Keratinocyte (primary cell): ENCODE measurements around the gene PPRC1. TPM values are rescaled to one million over a fixed set of nuclear protein-coding genes. Genes with fewer than 3 reads are reported as not detected.

Experiments
- DNase-seq: peaks from one replicate; pipeline ENCODE4 v3.0.0-alpha.2; 2011; ENCODE audit warnings: low read depth, missing footprints, low spot score
- FAIRE-seq: peaks from 2 replicates; lab custom pipeline; 2011; peaks lifted over from hg19 to GRCh38; lab: Jason Lieb, UNC
- H2AFZ ChIP-seq: 2 replicates; pipeline ENCODE4 v1.6.0; 2012; ENCODE audit warnings: low read length, control low read depth, inconsistent platforms; ENCODE audit not compliant: control insufficient read depth
- H3K27ac ChIP-seq: 2 replicates; pipeline ENCODE4 v1.5.1; 2011; ENCODE audit warnings: low read length; ENCODE audit not compliant: control insufficient read depth, insufficient read depth
- H3K27me3 ChIP-seq: 3 replicates; pipeline ENCODE4 v1.6.0; 2011; ENCODE audit warnings: low read length; ENCODE audit not compliant: control insufficient read depth, insufficient read depth; ENCODE audit errors: extremely low read depth
- H3K36me3 ChIP-seq, 2 experiments: 2 replicates in 1 of 2; 3 replicates in 1 of 2; pipeline ENCODE4 v1.5.1; 2011; ENCODE audit warnings: low read length in 2 of 2, mild to moderate bottlenecking in 1 of 2; ENCODE audit not compliant: control insufficient read depth in 2 of 2, insufficient read depth in 2 of 2; ENCODE audit errors: extremely low read depth in 1 of 2
- H3K4me1 ChIP-seq: 3 replicates; pipeline ENCODE4 v1.5.1; 2011; ENCODE audit warnings: low read length; ENCODE audit not compliant: control insufficient read depth, insufficient read depth; ENCODE audit errors: extremely low read depth
- H3K4me2 ChIP-seq: 3 replicates; pipeline ENCODE4 v1.6.0; 2011; ENCODE audit warnings: low read depth, low read length; ENCODE audit not compliant: control insufficient read depth, insufficient read depth; ENCODE audit errors: extremely low read depth
- H3K4me3 ChIP-seq, 3 experiments: fragments of 200-600 bp in 1 of 3; sonication (generic) in 1 of 3; 2 replicates in 2 of 3; 3 replicates in 1 of 3; pipeline ENCODE4 v1.5.1; 2011 to 2016; ENCODE audit warnings: low read length in 3 of 3, mild to moderate bottlenecking in 3 of 3, control low read depth in 2 of 3, inconsistent platforms in 1 of 3, low read depth in 1 of 3, mixed read lengths in 1 of 3, mixed run types in 1 of 3, moderate library complexity in 1 of 3; ENCODE audit not compliant: control insufficient read depth in 2 of 3, insufficient read depth in 2 of 3; ENCODE audit errors: extremely low read depth in 1 of 3
- H3K79me2 ChIP-seq: 2 replicates; pipeline ENCODE4 v1.6.0; 2012; ENCODE audit warnings: low read length; ENCODE audit not compliant: control insufficient read depth, insufficient read depth
- H3K9ac ChIP-seq: 3 replicates; pipeline ENCODE4 v1.6.0; 2011; ENCODE audit warnings: low read length; ENCODE audit not compliant: control insufficient read depth, insufficient read depth; ENCODE audit errors: extremely low read depth
- H3K9me1 ChIP-seq: 3 replicates; pipeline ENCODE4 v1.6.0; 2011; ENCODE audit warnings: low read length; ENCODE audit not compliant: control insufficient read depth, insufficient read depth; ENCODE audit errors: extremely low read depth
- H3K9me3 ChIP-seq: 2 replicates; pipeline ENCODE4 v1.5.1; 2012; ENCODE audit warnings: low read depth, low read length; ENCODE audit not compliant: control insufficient read depth
- H4K20me1 ChIP-seq: 3 replicates; pipeline ENCODE4 v1.6.0; 2011; ENCODE audit warnings: low read length; ENCODE audit not compliant: control insufficient read depth, insufficient read depth; ENCODE audit errors: extremely low read depth
- EZH2 ChIP-seq: IDR thresholded peaks from one replicate; pipeline ENCODE4 v1.6.1; 2012; ENCODE audit warnings: inconsistent platforms, mild to moderate bottlenecking, low read length, moderate library complexity
- dilution Hi-C: fragments of 300-500 bp; cut with MboI; formaldehyde crosslinking; loops from one replicate; pipeline ENCODE4 v1.7.0; 2020; ENCODE audit warnings: low sequenced_read_pairs; ENCODE audit not compliant: extremely low pct_ligation_motif_present
- polyA plus RNA-seq, 5 experiments: library from polyadenylated mRNA; depleted of rRNA in 3 of 5; stranded (reverse) in 3 of 5; stranded (forward) in 1 of 5; unstranded in 1 of 5; fragments of >200 nt; gene quantifications; 1 replicate in 1 of 5; 2 replicates in 3 of 5; 3 replicates in 1 of 5; pipeline versions ENCODE4 v1.2.1 to v1.2.3, GENCODE V29; 2011 to 2012; ENCODE audit warnings: missing spikeins in 2 of 5, low read depth in 1 of 5, low replicate concordance in 1 of 5
- TF ChIP-seq, protein P1 (sequence below), 3 experiments: IDR thresholded peaks in 1 of 3; conservative IDR thresholded peaks in 1 of 3; optimal IDR thresholded peaks in 1 of 3; 2 replicates in 2 of 3; 3 replicates in 1 of 3; pipeline versions ENCODE3 to v1.5.1; 2011; ENCODE audit warnings: low read length in 3 of 3, mild to moderate bottlenecking in 3 of 3, moderate library complexity in 2 of 3, control low read depth in 1 of 3, inconsistent platforms in 1 of 3; ENCODE audit not compliant: insufficient read depth in 2 of 3; ENCODE audit errors: extremely low read depth in 1 of 3

The PPRC1 gene
- polyA plus RNA-seq, 1 donor (not counting 4 experiments of a cell fraction or from before 2014, with no cell fraction given), result 17.9 TPM

DNA sequence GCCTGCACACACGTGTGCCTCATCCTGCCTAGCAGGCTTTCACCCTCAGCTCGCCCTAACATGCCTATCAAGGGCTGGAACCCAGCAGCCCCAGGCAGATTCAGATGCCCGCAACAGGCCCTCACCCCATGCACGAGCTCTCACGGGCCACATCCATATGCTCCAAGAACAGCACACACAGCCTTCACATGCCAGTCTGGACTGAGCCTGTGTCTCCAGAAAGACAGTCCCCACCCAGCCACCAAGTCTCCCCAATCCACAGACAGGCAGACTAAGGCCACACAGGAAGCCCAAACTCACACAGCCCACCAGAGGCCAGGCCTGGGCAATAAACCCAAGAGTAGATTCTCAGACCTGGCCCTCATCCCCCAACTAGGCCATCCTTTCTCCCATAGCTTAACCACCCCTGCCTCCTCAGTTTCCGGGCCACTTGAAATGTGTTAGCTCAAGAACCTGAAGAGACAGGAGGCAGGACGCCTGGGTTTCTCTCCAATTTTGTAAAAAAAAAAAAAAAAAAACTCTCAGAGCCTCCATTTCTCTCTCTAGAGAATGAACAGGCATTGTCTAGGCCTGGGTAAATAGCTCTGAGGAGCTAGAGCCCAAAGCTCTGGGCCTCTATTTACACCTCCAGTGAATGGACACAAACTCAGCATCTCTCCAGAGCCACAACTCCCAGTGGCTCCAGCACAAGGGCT is 19.4 kb upstream of the PPRC1 start:
- Histone ChIP-seq H3K27ac (peak overlapping the region; percentile 95), H3K27me3 (no peaks in the 10 kb centered on the region), H3K4me2 (peak overlapping the region; percentile 98), H3K79me2 (peaks cover 83% of the 10 kb centered on the region), H3K4me1 (peaks cover 52% of the 10 kb centered on the region), H3K9me1 (peaks cover 6% of the 10 kb centered on the region), H3K4me3 (peak overlapping the region; percentile 77 to 85 (median 82)), H4K20me1 (peaks cover 3% of the 10 kb centered on the region), H3K36me3 (peaks cover 26 to 32% of the 10 kb centered on the region in 2 experiments), H3K9ac (peak overlapping the region; percentile 93), H3K9me3 (no peaks in the 10 kb centered on the region), H2AFZ (no peak overlapping the region)
- TF ChIP-seq, protein P1, sequence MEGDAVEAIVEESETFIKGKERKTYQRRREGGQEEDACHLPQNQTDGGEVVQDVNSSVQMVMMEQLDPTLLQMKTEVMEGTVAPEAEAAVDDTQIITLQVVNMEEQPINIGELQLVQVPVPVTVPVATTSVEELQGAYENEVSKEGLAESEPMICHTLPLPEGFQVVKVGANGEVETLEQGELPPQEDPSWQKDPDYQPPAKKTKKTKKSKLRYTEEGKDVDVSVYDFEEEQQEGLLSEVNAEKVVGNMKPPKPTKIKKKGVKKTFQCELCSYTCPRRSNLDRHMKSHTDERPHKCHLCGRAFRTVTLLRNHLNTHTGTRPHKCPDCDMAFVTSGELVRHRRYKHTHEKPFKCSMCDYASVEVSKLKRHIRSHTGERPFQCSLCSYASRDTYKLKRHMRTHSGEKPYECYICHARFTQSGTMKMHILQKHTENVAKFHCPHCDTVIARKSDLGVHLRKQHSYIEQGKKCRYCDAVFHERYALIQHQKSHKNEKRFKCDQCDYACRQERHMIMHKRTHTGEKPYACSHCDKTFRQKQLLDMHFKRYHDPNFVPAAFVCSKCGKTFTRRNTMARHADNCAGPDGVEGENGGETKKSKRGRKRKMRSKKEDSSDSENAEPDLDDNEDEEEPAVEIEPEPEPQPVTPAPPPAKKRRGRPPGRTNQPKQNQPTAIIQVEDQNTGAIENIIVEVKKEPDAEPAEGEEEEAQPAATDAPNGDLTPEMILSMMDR (optimal IDR thresholded peaks at IDR 0.05 in 1 of 3, IDR thresholded peaks at IDR 0.05 in 1 of 3, conservative IDR thresholded peaks at IDR 0.05 in 1 of 3; ENCODE audit: extremely low read depth in 1 of 3, insufficient read depth in 2 of 3, low read length in 3 of 3), result no peak
- TF ChIP-seq EZH2, result no peak
- dilution Hi-C loops, result no loop called here
- peak; percentile 80 for DNase-seq
- FAIRE-seq, result peak; percentile 88

DNA sequence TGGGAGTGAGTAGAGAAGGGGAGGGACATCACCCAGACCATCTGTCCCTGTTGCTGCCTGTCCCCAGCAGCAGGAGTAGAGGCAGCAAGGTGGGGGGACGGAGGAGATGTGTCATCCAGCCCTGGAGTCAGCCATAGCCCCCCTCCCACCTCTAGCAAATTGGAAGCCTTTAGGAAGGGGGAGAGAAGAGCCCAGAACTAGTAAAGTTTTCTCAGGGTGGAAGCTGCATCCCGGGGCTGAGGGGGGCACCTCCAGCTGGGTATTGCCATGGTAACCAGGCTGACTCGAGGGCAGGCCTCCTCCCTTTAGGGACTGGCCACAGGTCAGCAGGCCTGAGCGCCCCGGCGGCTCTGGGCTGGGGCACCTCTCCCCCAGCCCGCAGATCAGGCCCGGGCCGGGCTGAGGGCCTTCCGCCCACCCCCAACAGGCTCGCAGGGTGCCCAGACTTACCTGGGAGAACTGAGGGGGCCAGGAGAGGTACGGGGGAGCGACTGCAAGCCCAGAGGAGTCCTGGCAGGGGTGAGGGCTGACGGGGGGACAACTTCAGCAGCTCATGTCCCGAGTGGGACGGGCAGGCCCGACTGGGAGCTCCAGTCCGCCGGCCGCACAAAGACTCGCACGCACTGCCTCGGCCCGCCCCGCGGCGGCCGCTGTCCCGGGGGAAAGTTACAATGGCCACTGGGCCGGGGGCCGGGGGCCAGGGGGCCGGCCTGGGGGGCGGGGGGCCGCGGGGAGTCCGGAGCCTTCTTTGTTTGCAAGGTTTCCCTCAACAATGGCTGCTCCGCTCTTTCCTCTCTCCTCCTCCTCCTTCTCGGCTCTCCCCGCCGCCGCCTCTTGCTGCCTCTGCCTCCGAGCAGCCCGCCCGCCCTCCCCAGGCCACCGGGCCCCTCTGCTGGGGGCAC is 18.6 kb upstream of the PPRC1 start:
- Histone ChIP-seq H3K27me3 (no peaks in the 10 kb centered on the region), H3K79me2 (peaks cover 89% of the 10 kb centered on the region), H3K27ac (peak overlapping the region; percentile 95), H4K20me1 (peaks cover 3% of the 10 kb centered on the region), H3K9ac (peak overlapping the region; percentile 93), H3K4me2 (peak overlapping the region; percentile 98), H3K9me3 (no peaks in the 10 kb centered on the region), H3K4me3 (peak overlapping the region; percentile 77 to 85 (median 82)), H3K4me1 (peaks cover 60% of the 10 kb centered on the region), H2AFZ (no peak overlapping the region), H3K36me3 (peaks cover 20 to 27% of the 10 kb centered on the region in 2 experiments), H3K9me1 (peaks cover 6% of the 10 kb centered on the region)
- TF ChIP-seq EZH2, result no peak
- dilution Hi-C loops, result no loop called here
- FAIRE-seq (no peak), DNase-seq (no peak)
